Gastroesophageal sphincter (tissue), 3 donors: ENCODE results near the gene IRF2.
"Not testable (repeated sequence)": the region's sequence is repeated elsewhere in the genome, so short reads cannot be mapped to it uniquely, and the experiment has no call there.

Source experiments
- CTCF ChIP-seq, 4 experiments: fragments of 200-600 bp in 2 of 4; fragments of 450-650 bp in 2 of 4; sonication (generic) in 1 of 4; IDR thresholded peaks; one replicate each; pipeline ENCODE4 v1.5.1; 2017 to 2019; ENCODE audit warnings: antibody characterized with exemption in 4 of 4, mild to moderate bottlenecking in 2 of 4, moderate library complexity in 2 of 4
- POLR2A ChIP-seq, 2 donors: fragments of 450-650 bp; IDR thresholded peaks; one replicate each; pipeline ENCODE4 v1.6.1; 2017; ENCODE audit warnings: antibody characterized with exemption in 2 of 2, mild to moderate bottlenecking in 2 of 2, moderate library complexity in 1 of 2

GRCh38 chr4:184346273-184346672 lies 128.1 kb downstream of the IRF2 start:
- TF ChIP-seq CTCF, POLR2A (IDR thresholded peaks at IDR 0.05): not testable (repeated sequence)
